Measurements from ENCODE around the gene SEMA4B.
A peak's percentile ranks its signal among the peaks of the same experiment; 100 is the strongest.

SEMA4B gene

GRCh38 chr15:90208356-90208755, 7.2 kb downstream of the SEMA4B start:
- no peak for DNase-seq

- no peak for DNase-seq
Observed at GRCh38 chr15:90209591-90209990, 8.5 kb downstream of the SEMA4B start.

GRCh38 chr15:90210593-90210992, 9.5 kb downstream of the SEMA4B start:
- DNase-seq: no peak

DNA sequence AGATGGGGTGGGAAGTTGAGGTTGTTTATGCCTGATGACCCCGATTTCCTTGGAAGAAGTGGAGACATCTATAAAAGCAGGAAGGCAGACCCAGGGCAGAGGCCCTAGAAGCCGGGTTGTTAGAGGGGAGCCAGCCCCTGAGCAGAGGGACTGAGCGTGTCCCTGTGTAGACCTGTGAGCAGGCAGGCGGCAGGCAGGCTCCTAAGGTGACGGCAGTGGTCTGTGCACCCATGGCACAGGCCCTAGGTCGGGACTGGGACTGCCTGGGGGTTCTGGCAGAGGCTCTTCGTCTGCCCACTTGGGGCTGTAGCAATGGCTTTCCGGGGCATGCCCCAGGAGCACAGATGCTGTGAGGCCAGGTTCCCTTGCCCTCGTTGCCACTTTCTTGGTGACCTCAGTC, 9.9 kb downstream of the SEMA4B start:
- no peak for DNase-seq

GRCh38 chr15:90211440-90212143, 10.5 kb downstream of the SEMA4B start:
- no peak for DNase-seq

DNA sequence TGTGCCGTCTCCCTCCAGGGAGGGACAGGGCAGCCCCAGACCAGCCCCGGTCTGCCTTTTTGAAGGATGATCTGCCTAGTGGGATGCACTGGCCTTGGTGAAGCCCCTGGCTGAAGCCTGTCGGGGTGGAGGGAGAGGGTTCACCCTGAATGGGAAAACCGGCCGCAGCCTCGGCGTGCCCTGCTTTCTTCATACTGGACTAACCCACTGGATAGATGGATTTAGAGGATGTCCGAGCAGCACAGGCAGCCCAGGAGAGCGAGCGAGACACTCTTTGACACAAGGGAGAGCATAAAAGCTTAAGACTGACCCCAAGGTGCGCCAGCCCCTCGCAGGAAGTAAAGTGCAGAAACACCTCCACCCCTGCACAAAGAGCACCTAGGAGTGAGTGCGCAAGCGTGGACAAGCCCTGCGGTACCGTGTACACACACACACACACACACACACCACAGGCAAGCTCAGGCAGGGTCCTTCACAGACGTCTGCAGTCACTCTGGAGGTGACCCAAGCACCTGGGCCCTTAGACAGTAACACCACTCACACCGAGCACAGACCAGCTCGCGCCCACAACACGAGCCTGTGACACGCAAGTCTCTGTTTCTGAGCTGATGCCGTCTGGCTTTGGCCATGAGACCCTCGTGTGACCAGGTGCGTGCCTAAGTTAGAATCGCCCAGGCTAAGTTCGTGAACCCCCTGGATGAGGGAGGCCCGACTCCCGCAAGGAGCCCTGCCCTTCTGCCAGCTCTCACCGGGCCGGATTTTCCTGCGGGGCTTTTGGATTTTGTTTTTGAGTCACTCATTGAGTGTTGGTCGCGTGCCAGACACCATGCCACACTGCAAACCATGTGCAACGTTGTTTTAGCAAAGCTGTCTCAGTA, 11.3 kb downstream of the SEMA4B start:
- DNase-seq: no peak

DNA sequence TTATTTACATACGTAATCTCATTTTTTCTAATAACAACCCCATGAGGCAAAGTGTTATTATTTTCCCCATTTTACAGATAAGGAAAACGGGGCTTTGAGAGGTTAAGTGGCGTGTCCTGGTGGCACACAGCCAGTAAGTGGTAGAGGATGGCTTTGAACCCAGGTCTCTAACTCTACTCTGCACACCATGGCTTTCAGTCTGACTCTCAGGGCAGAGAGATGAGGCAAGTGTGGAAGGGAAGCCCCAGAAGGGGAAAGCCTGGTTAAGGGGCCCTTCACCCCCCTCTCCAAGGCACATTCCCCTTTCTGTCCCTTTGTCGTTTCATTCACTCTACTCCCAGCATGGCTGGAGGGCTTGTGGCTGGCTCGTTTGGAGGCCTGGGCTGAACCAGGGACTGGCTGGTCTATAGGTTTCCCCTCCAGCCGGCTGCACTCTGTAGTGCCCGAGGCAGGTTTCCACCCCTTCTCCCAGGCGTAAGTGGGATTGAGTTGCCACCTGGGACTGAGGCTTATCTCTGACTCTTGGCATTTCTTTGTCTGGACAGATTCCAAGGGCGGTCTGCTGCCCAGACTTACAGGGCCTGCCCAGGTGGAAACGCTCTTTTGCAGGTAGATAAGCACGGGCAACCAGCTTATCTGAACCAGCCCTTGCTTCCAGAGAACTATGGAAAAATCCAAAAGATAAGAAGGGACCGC, 12.1 kb downstream of the SEMA4B start:
- DNase-seq: no peak

DNA sequence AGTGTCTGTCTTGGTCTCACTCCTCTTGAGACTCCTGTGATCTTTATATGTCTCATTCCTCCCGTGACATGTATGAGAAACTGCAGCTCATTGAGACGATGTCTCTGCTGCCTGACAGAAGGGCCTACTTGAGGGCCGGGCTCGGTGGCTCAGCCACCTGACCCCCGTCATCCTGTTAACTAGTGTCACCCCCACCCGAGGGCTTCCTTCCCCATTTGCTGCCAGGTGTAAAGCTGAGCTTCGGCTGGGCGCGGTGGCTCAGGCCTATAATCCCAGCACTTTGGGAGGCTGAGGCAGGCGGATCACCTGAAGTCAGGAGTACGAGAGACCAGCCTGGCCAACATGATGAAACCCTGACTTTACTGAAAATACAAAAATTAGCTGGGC, 12.7 kb downstream of the SEMA4B start:
- no peak for DNase-seq

DNA sequence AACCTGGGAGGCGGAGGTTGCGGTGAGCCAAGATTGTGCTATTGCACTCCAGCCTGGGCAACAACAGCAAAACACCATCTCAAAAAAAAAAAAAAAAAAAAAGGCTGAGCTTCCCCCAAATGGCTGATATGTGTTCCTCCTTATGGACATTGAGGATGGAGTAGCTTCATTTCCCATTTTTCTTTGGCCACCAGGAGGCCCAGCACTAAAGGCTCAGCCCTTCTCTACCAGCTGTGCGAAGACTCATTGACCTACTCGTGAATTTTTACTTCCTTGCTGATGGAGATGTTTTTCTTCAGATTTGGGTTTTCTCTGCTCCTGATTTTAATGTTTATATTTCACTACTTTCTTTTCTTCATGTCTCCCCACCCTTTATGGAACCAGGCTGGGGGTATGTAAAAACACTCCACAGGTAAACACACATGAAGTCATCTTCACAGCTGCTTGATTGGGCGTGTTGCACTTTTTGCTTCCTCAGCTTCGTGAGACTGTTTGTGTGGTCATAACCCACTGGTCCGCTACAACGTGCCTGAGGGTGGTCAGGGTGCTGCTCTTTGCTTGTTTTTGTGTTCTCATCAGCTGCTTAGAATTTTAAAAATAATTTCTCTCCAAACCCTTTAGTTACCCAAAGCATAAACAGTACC, 13.5 kb downstream of the SEMA4B start:
- no peak for DNase-seq

DNA sequence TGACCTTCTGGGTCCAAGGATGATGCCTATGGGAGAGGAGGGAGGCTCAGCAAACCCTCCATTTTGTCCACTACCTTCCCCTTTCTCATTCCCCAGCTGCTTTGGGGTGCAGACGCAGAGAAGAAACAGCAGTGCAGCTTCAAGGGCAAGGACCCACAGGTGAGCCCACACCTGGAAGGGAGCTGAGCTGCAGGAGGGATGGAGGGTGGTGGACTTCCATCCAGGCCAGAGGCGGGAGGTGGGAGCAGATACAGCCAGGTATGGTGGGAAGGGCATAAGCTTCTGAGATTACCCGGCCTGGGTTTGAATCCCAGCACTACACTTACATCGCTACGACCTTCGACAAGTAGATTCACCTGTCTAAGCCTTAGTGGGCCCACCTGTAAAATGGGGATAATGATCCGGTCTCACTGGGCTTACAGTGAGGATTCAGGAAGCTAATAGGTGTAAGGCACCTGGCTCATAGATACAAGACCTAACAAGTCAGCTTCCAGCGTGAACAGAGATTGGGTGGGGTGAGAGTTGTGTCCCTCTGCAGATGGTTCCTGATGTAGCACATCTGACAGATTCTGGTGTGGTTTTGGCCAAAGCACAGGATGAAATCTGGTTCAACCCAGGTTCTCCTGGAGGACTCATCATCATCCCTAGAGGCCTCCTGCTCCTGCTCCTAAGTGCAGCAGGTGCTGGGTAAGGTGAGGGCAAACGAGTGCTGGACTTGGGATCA, 16.7 kb downstream of the SEMA4B start:
- no peak for DNase-seq

DNA sequence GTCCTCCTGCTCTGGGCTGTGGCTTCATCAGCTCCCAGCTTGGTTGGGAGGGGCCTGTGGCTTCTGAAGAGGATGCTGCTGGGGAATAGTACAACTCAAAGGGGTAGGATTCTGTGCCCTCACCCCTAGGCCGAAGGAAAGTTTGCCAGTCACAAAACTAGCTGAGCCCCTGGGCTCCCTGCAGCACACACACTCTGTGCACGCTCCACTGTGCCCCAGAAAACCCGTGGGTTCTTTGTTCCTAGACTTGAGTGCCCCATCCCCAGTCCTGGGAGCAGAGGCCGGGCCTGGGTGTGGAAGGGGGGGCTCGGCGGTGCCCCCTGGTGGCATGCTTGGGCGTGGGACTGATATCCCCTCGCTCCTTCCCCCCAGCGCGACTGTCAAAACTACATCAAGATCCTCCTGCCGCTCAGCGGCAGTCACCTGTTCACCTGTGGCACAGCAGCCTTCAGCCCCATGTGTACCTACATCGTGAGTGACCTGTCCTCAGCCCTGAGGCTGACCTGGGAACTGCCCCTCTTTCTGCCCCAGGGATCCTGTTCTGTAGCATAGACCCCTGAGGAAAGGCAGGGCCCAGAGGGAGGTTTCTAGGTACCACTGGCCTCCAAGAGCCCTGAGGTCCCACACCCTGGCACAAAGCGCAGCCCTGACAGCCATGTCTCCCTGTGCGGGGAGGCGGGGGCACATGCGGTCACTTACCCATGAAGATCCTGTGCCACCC, 18.5 kb downstream of the SEMA4B start:
- no peak for DNase-seq

- peak; percentile 31 for DNase-seq
Observed at GRCh38 chr15:90221246-90221900, 20.2 kb downstream of the SEMA4B start.

GRCh38 chr15:90222547-90222946, 21.4 kb downstream of the SEMA4B start:
- DNase-seq: no peak

GRCh38 chr15:90223441-90224165, 22.5 kb downstream of the SEMA4B start:
- no peak for DNase-seq

DNA sequence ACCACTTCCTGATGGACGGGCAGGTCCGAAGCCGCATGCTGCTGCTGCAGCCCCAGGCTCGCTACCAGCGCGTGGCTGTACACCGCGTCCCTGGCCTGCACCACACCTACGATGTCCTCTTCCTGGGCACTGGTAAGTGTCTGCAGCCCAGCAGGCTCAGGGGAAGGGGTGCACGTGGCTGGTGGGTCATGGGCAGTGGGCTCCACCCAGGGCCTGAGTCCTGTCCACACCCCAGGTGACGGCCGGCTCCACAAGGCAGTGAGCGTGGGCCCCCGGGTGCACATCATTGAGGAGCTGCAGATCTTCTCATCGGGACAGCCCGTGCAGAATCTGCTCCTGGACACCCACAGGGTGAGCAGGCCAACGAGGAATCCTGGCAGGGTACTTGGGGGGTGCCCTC, 23.9 kb downstream of the SEMA4B start:
- DNase-seq: no peak

DNA sequence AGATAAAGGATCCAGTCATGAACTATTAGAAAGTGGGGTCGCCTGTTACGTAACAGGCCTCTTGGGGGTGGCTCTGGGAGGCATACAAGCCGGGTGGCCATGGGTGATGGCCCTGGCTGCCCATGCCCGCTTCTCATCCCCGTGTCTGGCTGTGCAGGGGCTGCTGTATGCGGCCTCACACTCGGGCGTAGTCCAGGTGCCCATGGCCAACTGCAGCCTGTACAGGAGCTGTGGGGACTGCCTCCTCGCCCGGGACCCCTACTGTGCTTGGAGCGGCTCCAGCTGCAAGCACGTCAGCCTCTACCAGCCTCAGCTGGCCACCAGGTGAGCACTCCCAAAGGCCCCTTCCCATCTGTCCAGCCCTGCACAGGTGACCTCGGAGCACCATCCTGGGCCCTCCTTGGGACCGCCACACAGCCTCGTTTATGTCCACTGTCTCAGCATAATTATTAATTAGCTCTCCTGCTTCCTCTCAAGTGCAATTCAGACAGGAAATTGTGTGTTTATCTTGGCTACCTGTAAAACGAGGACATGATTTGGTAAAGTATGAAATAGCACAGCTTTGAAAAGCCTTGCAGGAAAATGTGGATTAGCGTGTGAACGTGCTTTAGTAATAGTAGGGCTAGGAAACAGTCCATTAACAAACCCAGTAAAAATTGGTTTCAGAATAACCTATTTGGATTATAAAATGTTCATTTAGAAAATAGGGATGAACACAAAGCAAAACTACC, 24.5 kb downstream of the SEMA4B start:
- DNase-seq: no peak

GRCh38 chr15:90227336-90227735, 26.2 kb downstream of the SEMA4B start:
- DNase-seq: no peak

DNA sequence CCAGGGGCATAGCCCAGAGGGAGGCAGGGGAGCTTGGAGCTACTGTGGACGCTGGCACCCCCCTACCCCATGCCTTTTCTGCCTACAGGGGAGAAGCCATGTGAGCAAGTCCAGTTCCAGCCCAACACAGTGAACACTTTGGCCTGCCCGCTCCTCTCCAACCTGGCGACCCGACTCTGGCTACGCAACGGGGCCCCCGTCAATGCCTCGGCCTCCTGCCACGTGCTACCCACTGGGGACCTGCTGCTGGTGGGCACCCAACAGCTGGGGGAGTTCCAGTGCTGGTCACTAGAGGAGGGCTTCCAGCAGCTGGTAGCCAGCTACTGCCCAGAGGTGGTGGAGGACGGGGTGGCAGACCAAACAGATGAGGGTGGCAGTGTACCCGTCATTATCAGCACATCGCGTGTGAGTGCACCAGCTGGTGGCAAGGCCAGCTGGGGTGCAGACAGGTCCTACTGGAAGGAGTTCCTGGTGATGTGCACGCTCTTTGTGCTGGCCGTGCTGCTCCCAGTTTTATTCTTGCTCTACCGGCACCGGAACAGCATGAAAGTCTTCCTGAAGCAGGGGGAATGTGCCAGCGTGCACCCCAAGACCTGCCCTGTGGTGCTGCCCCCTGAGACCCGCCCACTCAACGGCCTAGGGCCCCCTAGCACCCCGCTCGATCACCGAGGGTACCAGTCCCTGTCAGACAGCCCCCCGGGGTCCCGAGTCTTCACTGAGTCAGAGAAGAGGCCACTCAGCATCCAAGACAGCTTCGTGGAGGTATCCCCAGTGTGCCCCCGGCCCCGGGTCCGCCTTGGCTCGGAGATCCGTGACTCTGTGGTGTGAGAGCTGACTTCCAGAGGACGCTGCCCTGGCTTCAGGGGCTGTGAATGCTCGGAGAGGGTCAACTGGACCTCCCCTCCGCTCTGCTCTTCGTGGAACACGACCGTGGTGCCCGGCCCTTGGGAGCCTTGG, 27.0 kb downstream of the SEMA4B start:
- no peak for DNase-seq

GRCh38 chr15:90228960-90229359, 27.8 kb downstream of the SEMA4B start:
- no peak for DNase-seq

Measured in NCI-H2107 (cell line).